HepG2 (cell line): ENCODE data around the gene MORF4L1. TPM values are rescaled to one million over a fixed set of nuclear protein-coding genes. Genes with fewer than 3 reads are reported as not detected.

Experiments used
- ARHGAP35 ChIP-seq: sonication (generic); formaldehyde crosslinking; IDR thresholded peaks from 2 replicates; pipeline ENCODE4 v1.9.0; 2022; ENCODE audit warnings: mild to moderate bottlenecking, inconsistent platforms, moderate library complexity, missing genetic modification reagents, borderline replicate concordance
- FOXK2 ChIP-seq: fragments of 450-650 bp; IDR thresholded peaks from 2 replicates; pipeline ENCODE4 v1.6.1; 2016
- HDAC1 ChIP-seq: sonication (generic); formaldehyde crosslinking; IDR thresholded peaks from 2 replicates; pipeline ENCODE4 v1.5.1; 2020; ENCODE audit warnings: mild to moderate bottlenecking, missing genetic modification reagents
- HDAC2 ChIP-seq: sonication (generic); formaldehyde crosslinking; IDR thresholded peaks from 2 replicates; pipeline ENCODE4 v1.4.0; 2020; ENCODE audit warnings: missing genetic modification reagents
- KAT7 ChIP-seq: IDR thresholded peaks from 2 replicates; pipeline ENCODE4 v1.6.1; 2018; ENCODE audit warnings: borderline replicate concordance, missing compliant biosample characterization
- KDM2A ChIP-seq: sonication (generic); formaldehyde crosslinking; IDR thresholded peaks from 2 replicates; pipeline ENCODE4 v1.4.0; 2020; ENCODE audit warnings: low read depth, missing genetic modification reagents, borderline replicate concordance
- KDM5A ChIP-seq: fragments of 200-600 bp; sonication (generic); IDR thresholded peaks from 2 replicates; pipeline ENCODE4 v1.7.0; 2018; ENCODE audit warnings: antibody characterized with exemption, mild to moderate bottlenecking, low read length, borderline replicate concordance
- MNT ChIP-seq: fragments of 450-650 bp; IDR thresholded peaks from 2 replicates; pipeline ENCODE4 v1.6.1; 2016
- MXD1 ChIP-seq: sonication (generic); formaldehyde crosslinking; IDR thresholded peaks from 2 replicates; pipeline ENCODE4 v1.4.0; 2020; ENCODE audit warnings: mild to moderate bottlenecking, missing genetic modification reagents
- NCOA2 ChIP-seq: sonication (generic); formaldehyde crosslinking; IDR thresholded peaks from 2 replicates; pipeline ENCODE4 v1.8.0; 2022; ENCODE audit warnings: inconsistent platforms
- PLSCR1 ChIP-seq: sonication (generic); formaldehyde crosslinking; IDR thresholded peaks from 2 replicates; pipeline ENCODE4 v1.5.0; 2020; ENCODE audit warnings: missing genetic modification reagents, mild to moderate bottlenecking, borderline replicate concordance
- REXO4 ChIP-seq: sonication (generic); formaldehyde crosslinking; IDR thresholded peaks from 2 replicates; pipeline ENCODE4 v1.8.0; 2022; ENCODE audit warnings: missing genetic modification reagents, mild to moderate bottlenecking, borderline replicate concordance
- THAP8 ChIP-seq: sonication (generic); formaldehyde crosslinking; IDR thresholded peaks from 2 replicates; pipeline ENCODE4 v1.5.1; 2020; ENCODE audit warnings: missing genetic modification reagents, mild to moderate bottlenecking, borderline replicate concordance
- YY1 ChIP-seq: IDR thresholded peaks from 2 replicates; pipeline ENCODE4 v1.6.1; 2011; ENCODE audit warnings: low read length, low read depth, moderate library complexity, mild to moderate bottlenecking; ENCODE audit not compliant: insufficient read depth, insufficient replicate concordance
- ZBTB25 ChIP-seq: IDR thresholded peaks from 2 replicates; pipeline ENCODE4 v1.6.1; 2018; ENCODE audit warnings: missing genetic modification reagents
- ZNF20 ChIP-seq: sonication (generic); formaldehyde crosslinking; IDR thresholded peaks from 2 replicates; pipeline ENCODE4 v1.4.0; 2020; ENCODE audit warnings: mild to moderate bottlenecking, moderate library complexity, missing genetic modification reagents
- ZNF281 ChIP-seq: sonication (generic); formaldehyde crosslinking; IDR thresholded peaks from 2 replicates; pipeline ENCODE4 v1.4.0; 2020; ENCODE audit warnings: missing genetic modification reagents, borderline replicate concordance
- ZNF33A ChIP-seq: sonication (generic); formaldehyde crosslinking; IDR thresholded peaks from 2 replicates; pipeline ENCODE4 v1.5.1; 2020; ENCODE audit warnings: missing genetic modification reagents, mild to moderate bottlenecking, moderate library complexity, borderline replicate concordance
- ZNF543 ChIP-seq: sonication (generic); formaldehyde crosslinking; IDR thresholded peaks from 2 replicates; pipeline ENCODE4 v1.4.0; 2020; ENCODE audit warnings: mild to moderate bottlenecking, missing genetic modification reagents
- ZNF556 ChIP-seq: sonication (generic); formaldehyde crosslinking; IDR thresholded peaks from 2 replicates; pipeline ENCODE4 v1.4.0; 2020; ENCODE audit warnings: mild to moderate bottlenecking, missing genetic modification reagents, borderline replicate concordance
- ZNF589 ChIP-seq: sonication (generic); formaldehyde crosslinking; conservative IDR thresholded peaks from 2 replicates; pipeline ENCODE4 v1.8.0; 2022; ENCODE audit warnings: mild to moderate bottlenecking, moderate library complexity, missing genetic modification reagents
- ZNF598 ChIP-seq: sonication (generic); formaldehyde crosslinking; IDR thresholded peaks from 2 replicates; pipeline ENCODE4 v1.5.1; 2020; ENCODE audit warnings: mild to moderate bottlenecking, missing genetic modification reagents, borderline replicate concordance
- polyA plus RNA-seq, 8 experiments: library from polyadenylated mRNA; depleted of rRNA in 3 of 8; stranded (reverse) in 7 of 8; unstranded in 1 of 8; fragments of >200 nt; fragmentation: Illumina TruSeq in 4 of 8; extraction: Trizol in 4 of 8; gene quantifications; 2 replicates each; pipeline versions ENCODE4 v1.2.1 to v1.2.3, GENCODE V29; 2011 to 2016; ENCODE audit warnings: low read depth in 4 of 8, missing spikeins in 1 of 8, mixed read lengths in 1 of 8; ENCODE audit not compliant: insufficient read depth in 1 of 8
- total RNA-seq, 5 experiments: library from RNA; depleted of rRNA; stranded (reverse); fragments of >200 nt; fragmentation: Illumina TruSeq; extraction: Trizol; gene quantifications; 2 replicates each; pipeline ENCODE4 v1.2.3, GENCODE V29; 2016; ENCODE audit warnings: low read depth in 1 of 5

The MORF4L1 gene
- total and polyA plus RNA-seq, 2 of the 13 experiments (the other 11 are each of a cell fraction or from before 2014, with no cell fraction given), result 218 to 219 TPM

GRCh38 chr15:78859971-78860719, 12.5 kb upstream of the MORF4L1 start (continued):
- TF ChIP-seq ZNF589 (CRISPR knock-in tag) (no peak), YY1 (peak; percentile 54), MNT (no peak), KDM2A (peak; percentile 63; the same call in 1 of the 2 replicates), KDM5A (no peak), ZNF20 (CRISPR knock-in tag) (no peak), NCOA2 (0 out of 2 replicates have a peak, but pooled peaks have one; percentile 36), FOXK2 (no peak), HDAC1 (CRISPR knock-in tag) (0 out of 2 replicates have a peak, but pooled peaks have one; percentile 20), ZNF543 (CRISPR knock-in tag) (no peak), REXO4 (CRISPR knock-in tag) (no peak), ZBTB25 (CRISPR knock-in tag) (peak; percentile 79), ARHGAP35 (CRISPR knock-in tag) (no peak), ZNF281 (CRISPR knock-in tag) (no peak), MXD1 (CRISPR knock-in tag) (no peak), ZNF556 (CRISPR knock-in tag) (no peak), PLSCR1 (no peak), ZNF33A (0 out of 2 replicates have a peak, but pooled peaks have one; percentile 53), ZNF598 (no peak), KAT7 (CRISPR knock-in tag) (no peak), THAP8 (CRISPR knock-in tag) (no peak), HDAC2 (CRISPR knock-in tag) (peak; percentile 53; the same call in 1 of the 2 replicates)
